ENCODE results near the gene SPPL3. TPM values are rescaled to one million over a fixed set of nuclear protein-coding genes. Genes with fewer than 3 reads are reported as not detected.
A peak's percentile ranks its signal among the peaks of the same experiment; 100 is the strongest.

SPPL3 gene
- total and polyA plus RNA-seq, 10 donors: 9.0 to 76.9 (median 44.0) TPM

DNA sequence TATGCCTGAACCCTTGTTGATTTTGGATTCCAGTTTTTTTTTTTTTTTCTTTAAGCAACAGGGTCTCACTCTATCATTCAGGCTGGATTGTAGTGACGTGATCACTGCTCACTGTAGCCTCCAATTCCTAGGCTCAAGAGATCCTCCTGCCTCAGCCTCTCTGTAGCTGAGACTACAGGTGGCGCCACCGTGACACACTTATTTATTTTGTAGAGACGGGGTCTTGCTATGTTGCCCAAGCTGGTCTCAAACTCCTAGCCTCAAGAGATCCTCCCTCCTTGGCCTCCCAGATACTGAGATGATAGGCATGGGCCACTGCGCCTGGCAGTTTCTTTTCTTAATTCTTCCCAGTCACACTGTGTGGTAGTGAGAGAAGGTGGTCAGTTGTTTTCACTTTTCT, 153.4 kb downstream of the SPPL3 start:
- H3K36me3 ChIP-seq: no peaks in the 10 kb centered on the region
- no peaks in the 10 kb centered on the region for H3K27me3 ChIP-seq (replicated peaks in 1 of 7)
- 94 to 99% (median 96%) methylated on average over 5 of the region's 5 CpGs for WGBS, 5 donors
- intact Hi-C loops (cut with DNase I; ENCODE audit: low total_unique reads): no loop called here
- peak; percentile 11 for DNase-seq
- no peak overlapping the region for H3K27ac ChIP-seq
- peaks cover 0 to 3% (median 0%) of the 10 kb centered on the region in 6 donors for H3K4me1 ChIP-seq
- H3K4me3 ChIP-seq: no peak overlapping the region
- H3K9me3 ChIP-seq: peaks cover 3 to 13% (median 9%) of the 10 kb centered on the region in 8 donors
- TF ChIP-seq POLR2AphosphoS5 (IDR thresholded peaks at IDR 0.05) (no peak), POLR2A (IDR thresholded peaks at IDR 0.05) (no peak)
- TF ChIP-seq, protein P1, sequence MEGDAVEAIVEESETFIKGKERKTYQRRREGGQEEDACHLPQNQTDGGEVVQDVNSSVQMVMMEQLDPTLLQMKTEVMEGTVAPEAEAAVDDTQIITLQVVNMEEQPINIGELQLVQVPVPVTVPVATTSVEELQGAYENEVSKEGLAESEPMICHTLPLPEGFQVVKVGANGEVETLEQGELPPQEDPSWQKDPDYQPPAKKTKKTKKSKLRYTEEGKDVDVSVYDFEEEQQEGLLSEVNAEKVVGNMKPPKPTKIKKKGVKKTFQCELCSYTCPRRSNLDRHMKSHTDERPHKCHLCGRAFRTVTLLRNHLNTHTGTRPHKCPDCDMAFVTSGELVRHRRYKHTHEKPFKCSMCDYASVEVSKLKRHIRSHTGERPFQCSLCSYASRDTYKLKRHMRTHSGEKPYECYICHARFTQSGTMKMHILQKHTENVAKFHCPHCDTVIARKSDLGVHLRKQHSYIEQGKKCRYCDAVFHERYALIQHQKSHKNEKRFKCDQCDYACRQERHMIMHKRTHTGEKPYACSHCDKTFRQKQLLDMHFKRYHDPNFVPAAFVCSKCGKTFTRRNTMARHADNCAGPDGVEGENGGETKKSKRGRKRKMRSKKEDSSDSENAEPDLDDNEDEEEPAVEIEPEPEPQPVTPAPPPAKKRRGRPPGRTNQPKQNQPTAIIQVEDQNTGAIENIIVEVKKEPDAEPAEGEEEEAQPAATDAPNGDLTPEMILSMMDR (IDR thresholded peaks at IDR 0.05 in 8 of 11, conservative IDR thresholded peaks at IDR 0.05 in 3 of 11): no peak

DNA sequence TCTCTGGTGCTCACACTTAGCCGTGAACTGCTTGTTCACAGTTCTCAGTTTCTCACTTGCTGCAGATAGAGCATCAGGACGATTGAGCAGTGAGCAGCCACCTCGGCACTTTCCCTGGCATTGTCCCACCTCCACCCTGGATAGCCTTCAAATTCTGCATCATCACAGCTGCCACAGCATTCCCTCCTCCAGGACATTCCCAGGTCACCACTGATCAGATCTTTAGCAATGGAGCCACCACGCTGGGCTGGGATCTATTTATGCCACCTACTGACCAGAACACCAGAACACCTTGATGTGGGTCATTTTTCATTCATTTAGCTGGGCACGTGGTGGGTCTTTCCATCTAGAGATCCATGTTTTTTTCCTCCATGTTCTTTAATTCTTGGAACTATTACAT, 154.9 kb downstream of the SPPL3 start:
- 80 to 91% (median 85%) methylated on average over 5 of the region's 5 CpGs for WGBS, 5 donors
- Histone ChIP-seq H3K27ac (no peak overlapping the region), H3K4me3 (no peak overlapping the region), H3K9me3 (no peaks in the 10 kb centered on the region), H3K27me3 (replicated peaks in 1 of 7) (no peaks in the 10 kb centered on the region), H3K4me1 (peaks cover 0 to 16% (median 0%) of the 10 kb centered on the region in 6 donors), H3K36me3 (no peaks in the 10 kb centered on the region)
- TF ChIP-seq, protein P1 (IDR thresholded peaks at IDR 0.05 in 8 of 11, conservative IDR thresholded peaks at IDR 0.05 in 3 of 11): no peak
- no peak for TF ChIP-seq POLR2AphosphoS5 (IDR thresholded peaks at IDR 0.05)
- no peak for TF ChIP-seq POLR2A (IDR thresholded peaks at IDR 0.05)
- intact Hi-C loops (cut with DNase I; ENCODE audit: low total_unique reads): no loop called here
- DNase-seq: peak; percentile 17

DNA sequence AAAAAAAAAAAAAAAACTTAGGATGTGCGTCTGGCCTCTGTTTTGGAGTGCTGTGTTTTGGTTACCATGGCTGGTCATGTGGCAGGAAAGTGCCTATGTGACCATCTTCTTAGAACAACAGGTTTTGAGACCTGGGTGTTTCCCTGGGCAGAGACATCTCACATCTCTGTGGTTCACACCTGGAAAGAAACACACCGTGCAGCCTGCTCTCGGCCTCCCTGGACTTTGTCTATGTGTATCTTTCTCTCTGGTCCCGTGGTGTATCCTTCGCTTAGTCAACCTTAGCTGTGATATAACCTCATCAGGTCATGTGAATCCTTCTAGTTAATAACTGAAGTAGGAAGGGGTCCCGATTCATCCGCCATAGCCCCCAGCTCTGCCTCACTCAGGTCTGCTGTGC, 155.9 kb downstream of the SPPL3 start:
- Histone ChIP-seq H3K4me3 (no peak overlapping the region), H3K27ac (no peak overlapping the region), H3K9me3 (no peaks in the 10 kb centered on the region), H3K27me3 (replicated peaks in 1 of 7) (no peaks in the 10 kb centered on the region), H3K4me1 (peaks cover 0 to 16% (median 0%) of the 10 kb centered on the region in 6 donors), H3K36me3 (no peaks in the 10 kb centered on the region)
- no peak for TF ChIP-seq POLR2AphosphoS5 (IDR thresholded peaks at IDR 0.05)
- TF ChIP-seq, protein P1 (IDR thresholded peaks at IDR 0.05 in 8 of 11, conservative IDR thresholded peaks at IDR 0.05 in 3 of 11): no peak
- no peak for TF ChIP-seq POLR2A (IDR thresholded peaks at IDR 0.05)
- 85 to 91% (median 89%) methylated on average over 7 of the region's 7 CpGs for WGBS, 5 donors
- peak; percentile 14 for DNase-seq
- intact Hi-C loops (cut with DNase I; ENCODE audit: low total_unique reads): no loop called here

DNA sequence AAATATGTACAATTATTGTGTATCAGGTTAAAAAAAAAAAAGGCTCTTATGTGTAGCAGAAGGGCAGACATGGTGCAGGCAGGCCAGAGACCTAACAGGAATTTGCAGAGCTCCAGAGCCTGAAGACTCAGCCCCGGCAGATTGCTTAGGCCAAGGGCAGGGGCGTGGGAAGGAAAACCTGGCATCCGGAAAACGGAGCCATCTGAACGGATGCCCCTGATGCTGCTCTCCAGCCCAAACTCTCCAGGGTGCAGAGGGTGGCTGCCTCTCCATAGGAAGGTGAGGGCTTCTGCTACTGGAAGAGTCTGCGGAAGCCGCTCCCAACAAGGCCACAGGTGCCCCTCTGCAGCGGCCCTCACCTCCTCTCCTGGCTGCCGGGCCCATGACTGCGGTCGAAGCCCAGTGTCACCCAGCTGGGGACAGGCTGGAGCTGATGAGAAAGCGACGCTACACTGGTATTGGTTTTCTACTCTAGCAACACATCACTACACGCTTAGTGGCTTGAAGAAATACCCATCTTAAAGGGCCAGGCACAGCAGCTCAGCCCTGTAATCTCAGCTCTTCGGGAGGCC, 159.2 kb downstream of the SPPL3 start:
- Histone ChIP-seq H3K4me1 (peaks cover 0 to 35% (median 3%) of the 10 kb centered on the region in 6 donors), H3K4me3 (no peak overlapping the region), H3K9me3 (no peaks in the 10 kb centered on the region), H3K27ac (peak overlapping the region in 6 of 8 donors; percentile 16 to 72 (median 64)), H3K36me3 (peaks cover 0 to 9% (median 0%) of the 10 kb centered on the region in 6 donors), H3K27me3 (replicated peaks in 1 of 7) (no peaks in the 10 kb centered on the region)
- DNase-seq: peak; percentile 81
- 75 to 86% (median 80%) methylated on average over 15 of the region's 15 CpGs for WGBS, 5 donors
- intact Hi-C loops (cut with DNase I; ENCODE audit: low total_unique reads): no loop called here
- TF ChIP-seq, protein P1 (IDR thresholded peaks at IDR 0.05 in 8 of 11, conservative IDR thresholded peaks at IDR 0.05 in 3 of 11): no peak
- TF ChIP-seq POLR2A (IDR thresholded peaks at IDR 0.05): no peak
- peak; percentile 78 to 88 (median 86) for TF ChIP-seq POLR2AphosphoS5 (IDR thresholded peaks at IDR 0.05)
